Fibroblast of lung (primary cell): ENCODE results near the gene IRF2BPL. TPM values are rescaled to one million over a fixed set of nuclear protein-coding genes. Genes with fewer than 3 reads are reported as not detected.
A peak's percentile ranks its signal among the peaks of the same experiment; 100 is the strongest.

Experiments used
- DNase-seq, 2 donors: peaks; one replicate each; pipeline versions ENCODE4 v3.0.0 to v3.0.0-alpha.2; 2010; ENCODE audit warnings: low read depth in 2 of 2
- H2AFZ ChIP-seq: 2 replicates; pipeline ENCODE4 v1.5.1; 2012; ENCODE audit warnings: low read length, control low read depth, inconsistent platforms
- H3K27ac ChIP-seq: 2 replicates; pipeline ENCODE4 v1.5.1; 2011; ENCODE audit warnings: low read length, control low read depth; ENCODE audit not compliant: insufficient read depth
- H3K27me3 ChIP-seq: 2 replicates; pipeline ENCODE4 v1.5.1; 2011; ENCODE audit warnings: mild to moderate bottlenecking, low read length; ENCODE audit not compliant: control insufficient read depth, insufficient read depth
- H3K36me3 ChIP-seq: 2 replicates; pipeline ENCODE4 v1.5.1; 2011; ENCODE audit warnings: low read length; ENCODE audit not compliant: control insufficient read depth, insufficient read depth
- H3K4me1 ChIP-seq: 2 replicates; pipeline ENCODE4 v1.5.1; 2011; ENCODE audit warnings: low read length; ENCODE audit not compliant: control insufficient read depth, insufficient read depth; ENCODE audit errors: extremely low read depth
- H3K4me2 ChIP-seq: 2 replicates; pipeline ENCODE4 v1.5.1; 2011; ENCODE audit warnings: low read length, control low read depth; ENCODE audit not compliant: insufficient read depth; ENCODE audit errors: extremely low read depth
- H3K4me3 ChIP-seq, 4 experiments: fragments of 200-600 bp in 1 of 4; sonication (generic) in 1 of 4; replicated peaks in 1 of 4; 2 replicates each; pipeline ENCODE4 v1.5.1; 2011 to 2016; ENCODE audit warnings: low read length in 4 of 4, low read depth in 3 of 4, mild to moderate bottlenecking in 3 of 4, control low read depth in 2 of 4, inconsistent platforms in 1 of 4, mixed read lengths in 1 of 4; ENCODE audit not compliant: insufficient read depth in 1 of 4; ENCODE audit errors: control extremely low read depth in 1 of 4
- H3K79me2 ChIP-seq: 2 replicates; pipeline ENCODE4 v1.5.1; 2012; ENCODE audit warnings: mild to moderate bottlenecking, low read length, inconsistent platforms; ENCODE audit not compliant: control insufficient read depth, insufficient read depth
- H3K9ac ChIP-seq: 2 replicates; pipeline ENCODE4 v1.5.1; 2011; ENCODE audit warnings: mild to moderate bottlenecking, low read length, control low read depth; ENCODE audit not compliant: insufficient read depth
- H3K9me3 ChIP-seq: 2 replicates; pipeline ENCODE4 v1.5.1; 2012; ENCODE audit warnings: low read depth, low read length; ENCODE audit not compliant: control insufficient read depth, insufficient read depth
- H4K20me1 ChIP-seq: 2 replicates; pipeline ENCODE4 v1.5.1; 2011; ENCODE audit warnings: low read length; ENCODE audit not compliant: control insufficient read depth, insufficient read depth; ENCODE audit errors: extremely low read depth
- CTCF ChIP-seq, 2 donors: IDR thresholded peaks in 1 of 2; conservative IDR thresholded peaks in 1 of 2; 1 replicate in 1 of 2; 2 replicates in 1 of 2; pipeline ENCODE4 v1.5.1; 2011 to 2012; ENCODE audit warnings: low read length in 2 of 2, control low read depth in 1 of 2, inconsistent platforms in 1 of 2, low read depth in 1 of 2, mild to moderate bottlenecking in 1 of 2
- EZH2 ChIP-seq: IDR thresholded peaks from 2 replicates; pipeline ENCODE4 v1.5.1; 2012; ENCODE audit warnings: low read length, control low read depth, mild to moderate bottlenecking; ENCODE audit errors: missing control alignments
- polyA plus RNA-seq, 2 donors: library from polyadenylated mRNA; depleted of rRNA in 1 of 2; stranded (reverse) in 1 of 2; unstranded in 1 of 2; fragments of >200 nt; gene quantifications; 2 replicates each; pipeline ENCODE4 v1.2.1, GENCODE V29; 2011 to 2012; ENCODE audit warnings: missing spikeins in 1 of 2
- total RNA-seq: library from RNA; depleted of rRNA; stranded (reverse); fragments of >200 nt; gene quantifications from 2 replicates; pipeline ENCODE4 v1.2.1, GENCODE V29; 2014

The IRF2BPL gene
- total and polyA plus RNA-seq, 2 donors (not counting 1 experiment from before 2014, with no cell fraction given), result 9.8 to 45.9 TPM

- H2AFZ ChIP-seq, result no peak overlapping the region
- peaks cover 57% of the 10 kb centered on the region for H3K4me1 ChIP-seq
- peak overlapping the region in 3 of 4 experiments; percentile 8 to 49 (median 33) for H3K4me3 ChIP-seq
- peak; percentile 98 to 100 for DNase-seq
- H3K27ac ChIP-seq, result peak overlapping the region; percentile 98
- H4K20me1 ChIP-seq, result no peaks in the 10 kb centered on the region
- no peaks in the 10 kb centered on the region for H3K79me2 ChIP-seq
- no peaks in the 10 kb centered on the region for H3K36me3 ChIP-seq
- H3K27me3 ChIP-seq, result no peaks in the 10 kb centered on the region
- TF ChIP-seq CTCF (conservative IDR thresholded peaks at IDR 0.05 in 1 of 2, IDR thresholded peaks at IDR 0.05 in 1 of 2; ENCODE audit: low read depth in 1 of 2, low read length in 2 of 2) (no peak), EZH2 (no peak)
- peak overlapping the region; percentile 91 for H3K4me2 ChIP-seq
- peak overlapping the region; percentile 55 for H3K9ac ChIP-seq
- H3K9me3 ChIP-seq, result no peaks in the 10 kb centered on the region
These were observed 11.7 kb upstream of the IRF2BPL start for GRCh38 chr14:77040059-77040740.

- Histone ChIP-seq H3K79me2 (no peaks in the 10 kb centered on the region), H4K20me1 (no peaks in the 10 kb centered on the region), H2AFZ (no peak overlapping the region), H3K27ac (peak overlapping the region; percentile 98), H3K4me3 (peak overlapping the region in 3 of 4 experiments; percentile 4 to 49 (median 32)), H3K4me2 (peak overlapping the region; percentile 70), H3K9ac (peak overlapping the region; percentile 28), H3K27me3 (no peaks in the 10 kb centered on the region), H3K36me3 (no peaks in the 10 kb centered on the region), H3K9me3 (no peaks in the 10 kb centered on the region), H3K4me1 (peaks cover 52% of the 10 kb centered on the region)
- peak; percentile 68 to 74 for DNase-seq
- TF ChIP-seq CTCF (conservative IDR thresholded peaks at IDR 0.05 in 1 of 2, IDR thresholded peaks at IDR 0.05 in 1 of 2; ENCODE audit: low read depth in 1 of 2, low read length in 2 of 2), result no peak
- TF ChIP-seq EZH2, result no peak
These were observed 11.0 kb upstream of the IRF2BPL start for GRCh38 chr14:77039285-77040058.

DNA sequence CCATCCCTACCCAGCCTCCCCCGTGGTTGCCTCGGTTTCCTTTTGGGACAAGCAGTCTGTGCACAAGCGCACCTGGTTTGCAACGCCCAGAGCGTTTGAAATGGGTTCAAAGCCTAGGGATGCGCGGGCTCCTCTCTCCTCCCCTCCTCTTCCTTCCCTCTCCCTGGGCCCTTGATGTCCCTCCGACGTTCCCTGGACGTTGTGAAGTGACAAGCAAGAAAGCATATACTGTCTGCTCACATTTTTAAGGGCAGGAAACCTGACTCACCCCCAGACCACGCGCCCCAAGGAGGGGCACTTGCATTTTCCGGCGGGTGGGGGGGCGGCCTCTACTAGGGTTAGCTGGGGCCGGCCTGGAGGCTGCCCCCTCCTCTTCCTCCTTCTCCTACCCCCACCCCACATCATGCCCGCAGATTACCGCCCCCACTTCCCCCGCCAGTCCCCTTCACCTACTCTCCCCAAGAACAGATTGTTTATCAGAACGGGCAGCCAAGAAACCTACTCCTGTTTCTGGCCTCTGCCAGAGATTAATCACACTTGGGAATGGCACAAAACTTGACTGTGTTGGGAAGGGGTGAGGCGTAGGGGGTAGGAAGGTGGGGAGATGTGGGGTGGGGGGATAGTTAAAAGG lies 9.5 kb upstream of the IRF2BPL start:
- peak overlapping the region; percentile 98 for H3K27ac ChIP-seq
- no peak overlapping the region for H2AFZ ChIP-seq
- peaks cover 42% of the 10 kb centered on the region for H3K4me1 ChIP-seq
- H3K9me3 ChIP-seq, result no peaks in the 10 kb centered on the region
- H3K4me2 ChIP-seq, result peak overlapping the region; percentile 70
- peak; percentile 50 to 72 for DNase-seq
- no peaks in the 10 kb centered on the region for H3K27me3 ChIP-seq
- no peak overlapping the region for H3K4me3 ChIP-seq
- peak overlapping the region; percentile 17 for H3K9ac ChIP-seq
- no peaks in the 10 kb centered on the region for H3K36me3 ChIP-seq
- H3K79me2 ChIP-seq, result no peaks in the 10 kb centered on the region
- TF ChIP-seq CTCF (conservative IDR thresholded peaks at IDR 0.05 in 1 of 2, IDR thresholded peaks at IDR 0.05 in 1 of 2; ENCODE audit: low read depth in 1 of 2, low read length in 2 of 2), result no peak
- no peak for TF ChIP-seq EZH2
- H4K20me1 ChIP-seq, result no peaks in the 10 kb centered on the region
